ENCODE results near the gene VAT1L. TPM values are rescaled to one million over a fixed set of nuclear protein-coding genes. Genes with fewer than 3 reads are reported as not detected.

VAT1L gene
- total and polyA plus RNA-seq, 2 experiments from 2014 or later = 11.0 to 24.4 TPM

DNA sequence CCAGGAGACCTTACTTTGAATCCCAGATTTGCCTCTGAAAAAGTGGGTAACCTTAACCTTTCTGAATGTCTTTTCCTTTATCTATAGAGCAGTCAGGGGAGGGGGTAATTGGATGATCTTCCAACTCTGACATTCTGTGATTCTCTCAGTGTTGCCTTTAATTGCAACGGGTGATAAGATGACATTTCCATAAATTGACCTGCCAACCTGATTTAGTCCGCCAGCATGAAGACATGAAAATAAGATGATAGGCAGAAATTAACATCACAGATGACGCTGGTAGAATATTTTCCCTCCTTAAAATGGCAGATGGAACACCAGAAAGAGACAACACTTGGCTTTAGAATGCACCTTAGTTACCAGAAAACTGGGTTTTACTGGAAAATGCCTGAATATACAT lies 72.6 kb downstream of the VAT1L start:
- Histone ChIP-seq H3K4me1 (ENCODE audit: insufficient read depth) (peaks cover 20% of the 10 kb centered on the region), H3K4me3 (no peak overlapping the region), H3K27me3 (ENCODE audit: insufficient read depth) (no peaks in the 10 kb centered on the region), H3F3A (replicated peaks; ENCODE audit: low read depth) (peaks cover 4% of the 10 kb centered on the region), H3K27ac (ENCODE audit: low read depth) (no peak overlapping the region), H3K4me2 (no peak overlapping the region), H4K20me1 (replicated peaks; ENCODE audit: insufficient read depth) (no peaks in the 10 kb centered on the region; the same call in 1 of the 2 replicates), H2AFZ (no peak overlapping the region), H3K9me2 (ENCODE audit: insufficient read depth) (no peaks in the 10 kb centered on the region), H3K79me2 (replicated peaks; ENCODE audit: insufficient read depth) (no peaks in the 10 kb centered on the region), H3K36me3 (ENCODE audit: insufficient read depth) (no peaks in the 10 kb centered on the region)
- DNase-seq (ENCODE audit: low spot score) (no peak), ATAC-seq (no peak)
- no peak overlapping the region for H3K4me3 Mint-ChIP-seq
- H3K27ac Mint-ChIP-seq = no peak overlapping the region
- no peaks in the 10 kb centered on the region for H3K9me3 Mint-ChIP-seq
- H3K4me1 Mint-ChIP-seq = peaks cover 21% of the 10 kb centered on the region
- H3K27me3 Mint-ChIP-seq (ENCODE audit: insufficient read depth, low read depth, poor library complexity) = peaks cover 3% of the 10 kb centered on the region
- H3K36me3 Mint-ChIP-seq (ENCODE audit: low read depth) = peaks cover 14% of the 10 kb centered on the region
- TF ChIP-seq JUNB (IDR thresholded peaks at IDR 0.05; ENCODE audit: unreplicated experiment) = no peak
- TF ChIP-seq, protein P1, sequence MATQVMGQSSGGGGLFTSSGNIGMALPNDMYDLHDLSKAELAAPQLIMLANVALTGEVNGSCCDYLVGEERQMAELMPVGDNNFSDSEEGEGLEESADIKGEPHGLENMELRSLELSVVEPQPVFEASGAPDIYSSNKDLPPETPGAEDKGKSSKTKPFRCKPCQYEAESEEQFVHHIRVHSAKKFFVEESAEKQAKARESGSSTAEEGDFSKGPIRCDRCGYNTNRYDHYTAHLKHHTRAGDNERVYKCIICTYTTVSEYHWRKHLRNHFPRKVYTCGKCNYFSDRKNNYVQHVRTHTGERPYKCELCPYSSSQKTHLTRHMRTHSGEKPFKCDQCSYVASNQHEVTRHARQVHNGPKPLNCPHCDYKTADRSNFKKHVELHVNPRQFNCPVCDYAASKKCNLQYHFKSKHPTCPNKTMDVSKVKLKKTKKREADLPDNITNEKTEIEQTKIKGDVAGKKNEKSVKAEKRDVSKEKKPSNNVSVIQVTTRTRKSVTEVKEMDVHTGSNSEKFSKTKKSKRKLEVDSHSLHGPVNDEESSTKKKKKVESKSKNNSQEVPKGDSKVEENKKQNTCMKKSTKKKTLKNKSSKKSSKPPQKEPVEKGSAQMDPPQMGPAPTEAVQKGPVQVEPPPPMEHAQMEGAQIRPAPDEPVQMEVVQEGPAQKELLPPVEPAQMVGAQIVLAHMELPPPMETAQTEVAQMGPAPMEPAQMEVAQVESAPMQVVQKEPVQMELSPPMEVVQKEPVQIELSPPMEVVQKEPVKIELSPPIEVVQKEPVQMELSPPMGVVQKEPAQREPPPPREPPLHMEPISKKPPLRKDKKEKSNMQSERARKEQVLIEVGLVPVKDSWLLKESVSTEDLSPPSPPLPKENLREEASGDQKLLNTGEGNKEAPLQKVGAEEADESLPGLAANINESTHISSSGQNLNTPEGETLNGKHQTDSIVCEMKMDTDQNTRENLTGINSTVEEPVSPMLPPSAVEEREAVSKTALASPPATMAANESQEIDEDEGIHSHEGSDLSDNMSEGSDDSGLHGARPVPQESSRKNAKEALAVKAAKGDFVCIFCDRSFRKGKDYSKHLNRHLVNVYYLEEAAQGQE (IDR thresholded peaks at IDR 0.05; ENCODE audit: unreplicated experiment) = no peak
- no peak for TF ChIP-seq STAT1 (IDR thresholded peaks at IDR 0.05; ENCODE audit: unreplicated experiment)
- no peak for TF ChIP-seq EZH2phosphoT487 (IDR thresholded peaks at IDR 0.05; ENCODE audit: unreplicated experiment)
- no peak for TF ChIP-seq CREB1 (CRISPR knock-in tag; IDR thresholded peaks at IDR 0.05; ENCODE audit: low read depth)
- TF ChIP-seq, protein P2, sequence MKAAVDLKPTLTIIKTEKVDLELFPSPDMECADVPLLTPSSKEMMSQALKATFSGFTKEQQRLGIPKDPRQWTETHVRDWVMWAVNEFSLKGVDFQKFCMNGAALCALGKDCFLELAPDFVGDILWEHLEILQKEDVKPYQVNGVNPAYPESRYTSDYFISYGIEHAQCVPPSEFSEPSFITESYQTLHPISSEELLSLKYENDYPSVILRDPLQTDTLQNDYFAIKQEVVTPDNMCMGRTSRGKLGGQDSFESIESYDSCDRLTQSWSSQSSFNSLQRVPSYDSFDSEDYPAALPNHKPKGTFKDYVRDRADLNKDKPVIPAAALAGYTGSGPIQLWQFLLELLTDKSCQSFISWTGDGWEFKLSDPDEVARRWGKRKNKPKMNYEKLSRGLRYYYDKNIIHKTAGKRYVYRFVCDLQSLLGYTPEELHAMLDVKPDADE (IDR thresholded peaks at IDR 0.05) = no peak
- no peak for TF ChIP-seq POLR2AphosphoS5 (IDR thresholded peaks at IDR 0.05; ENCODE audit: low read depth)
- TF ChIP-seq ZNF331 (CRISPR knock-in tag; IDR thresholded peaks at IDR 0.05; ENCODE audit: low read depth) = no peak
- TF ChIP-seq, protein P3, sequence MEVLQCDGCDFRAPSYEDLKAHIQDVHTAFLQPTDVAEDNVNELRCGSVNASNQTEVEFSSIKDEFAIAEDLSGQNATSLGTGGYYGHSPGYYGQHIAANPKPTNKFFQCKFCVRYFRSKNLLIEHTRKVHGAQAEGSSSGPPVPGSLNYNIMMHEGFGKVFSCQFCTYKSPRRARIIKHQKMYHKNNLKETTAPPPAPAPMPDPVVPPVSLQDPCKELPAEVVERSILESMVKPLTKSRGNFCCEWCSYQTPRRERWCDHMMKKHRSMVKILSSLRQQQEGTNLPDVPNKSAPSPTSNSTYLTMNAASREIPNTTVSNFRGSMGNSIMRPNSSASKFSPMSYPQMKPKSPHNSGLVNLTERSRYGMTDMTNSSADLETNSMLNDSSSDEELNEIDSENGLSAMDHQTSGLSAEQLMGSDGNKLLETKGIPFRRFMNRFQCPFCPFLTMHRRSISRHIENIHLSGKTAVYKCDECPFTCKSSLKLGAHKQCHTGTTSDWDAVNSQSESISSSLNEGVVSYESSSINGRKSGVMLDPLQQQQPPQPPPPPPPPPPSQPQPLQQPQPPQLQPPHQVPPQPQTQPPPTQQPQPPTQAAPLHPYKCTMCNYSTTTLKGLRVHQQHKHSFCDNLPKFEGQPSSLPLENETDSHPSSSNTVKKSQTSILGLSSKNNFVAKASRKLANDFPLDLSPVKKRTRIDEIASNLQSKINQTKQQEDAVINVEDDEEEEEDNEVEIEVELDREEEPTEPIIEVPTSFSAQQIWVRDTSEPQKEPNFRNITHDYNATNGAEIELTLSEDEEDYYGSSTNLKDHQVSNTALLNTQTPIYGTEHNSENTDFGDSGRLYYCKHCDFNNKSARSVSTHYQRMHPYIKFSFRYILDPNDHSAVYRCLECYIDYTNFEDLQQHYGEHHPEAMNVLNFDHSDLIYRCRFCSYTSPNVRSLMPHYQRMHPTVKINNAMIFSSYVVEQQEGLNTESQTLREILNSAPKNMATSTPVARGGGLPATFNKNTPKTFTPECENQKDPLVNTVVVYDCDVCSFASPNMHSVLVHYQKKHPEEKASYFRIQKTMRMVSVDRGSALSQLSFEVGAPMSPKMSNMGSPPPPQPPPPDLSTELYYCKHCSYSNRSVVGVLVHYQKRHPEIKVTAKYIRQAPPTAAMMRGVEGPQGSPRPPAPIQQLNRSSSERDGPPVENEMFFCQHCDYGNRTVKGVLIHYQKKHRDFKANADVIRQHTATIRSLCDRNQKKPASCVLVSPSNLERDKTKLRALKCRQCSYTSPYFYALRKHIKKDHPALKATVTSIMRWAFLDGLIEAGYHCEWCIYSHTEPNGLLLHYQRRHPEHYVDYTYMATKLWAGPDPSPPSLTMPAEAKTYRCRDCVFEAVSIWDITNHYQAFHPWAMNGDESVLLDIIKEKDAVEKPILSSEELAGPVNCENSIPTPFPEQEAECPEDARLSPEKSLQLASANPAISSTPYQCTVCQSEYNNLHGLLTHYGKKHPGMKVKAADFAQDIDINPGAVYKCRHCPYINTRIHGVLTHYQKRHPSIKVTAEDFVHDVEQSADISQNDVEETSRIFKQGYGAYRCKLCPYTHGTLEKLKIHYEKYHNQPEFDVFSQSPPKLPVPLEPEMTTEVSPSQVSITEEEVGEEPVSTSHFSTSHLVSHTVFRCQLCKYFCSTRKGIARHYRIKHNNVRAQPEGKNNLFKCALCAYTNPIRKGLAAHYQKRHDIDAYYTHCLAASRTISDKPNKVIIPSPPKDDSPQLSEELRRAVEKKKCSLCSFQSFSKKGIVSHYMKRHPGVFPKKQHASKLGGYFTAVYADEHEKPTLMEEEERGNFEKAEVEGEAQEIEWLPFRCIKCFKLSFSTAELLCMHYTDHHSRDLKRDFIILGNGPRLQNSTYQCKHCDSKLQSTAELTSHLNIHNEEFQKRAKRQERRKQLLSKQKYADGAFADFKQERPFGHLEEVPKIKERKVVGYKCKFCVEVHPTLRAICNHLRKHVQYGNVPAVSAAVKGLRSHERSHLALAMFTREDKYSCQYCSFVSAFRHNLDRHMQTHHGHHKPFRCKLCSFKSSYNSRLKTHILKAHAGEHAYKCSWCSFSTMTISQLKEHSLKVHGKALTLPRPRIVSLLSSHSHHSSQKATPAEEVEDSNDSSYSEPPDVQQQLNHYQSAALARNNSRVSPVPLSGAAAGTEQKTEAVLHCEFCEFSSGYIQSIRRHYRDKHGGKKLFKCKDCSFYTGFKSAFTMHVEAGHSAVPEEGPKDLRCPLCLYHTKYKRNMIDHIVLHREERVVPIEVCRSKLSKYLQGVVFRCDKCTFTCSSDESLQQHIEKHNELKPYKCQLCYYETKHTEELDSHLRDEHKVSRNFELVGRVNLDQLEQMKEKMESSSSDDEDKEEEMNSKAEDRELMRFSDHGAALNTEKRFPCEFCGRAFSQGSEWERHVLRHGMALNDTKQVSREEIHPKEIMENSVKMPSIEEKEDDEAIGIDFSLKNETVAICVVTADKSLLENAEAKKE (CRISPR knock-in tag; IDR thresholded peaks at IDR 0.05) = no peak
- no peak for TF ChIP-seq ZNF114 (CRISPR knock-in tag; IDR thresholded peaks at IDR 0.05)
- no peak for TF ChIP-seq NANOG (IDR thresholded peaks at IDR 0.05; ENCODE audit: borderline replicate concordance)
- TF ChIP-seq EZH2 (IDR thresholded peaks at IDR 0.05; ENCODE audit: low read depth, unreplicated experiment) = no peak
- TF ChIP-seq, protein P4, sequence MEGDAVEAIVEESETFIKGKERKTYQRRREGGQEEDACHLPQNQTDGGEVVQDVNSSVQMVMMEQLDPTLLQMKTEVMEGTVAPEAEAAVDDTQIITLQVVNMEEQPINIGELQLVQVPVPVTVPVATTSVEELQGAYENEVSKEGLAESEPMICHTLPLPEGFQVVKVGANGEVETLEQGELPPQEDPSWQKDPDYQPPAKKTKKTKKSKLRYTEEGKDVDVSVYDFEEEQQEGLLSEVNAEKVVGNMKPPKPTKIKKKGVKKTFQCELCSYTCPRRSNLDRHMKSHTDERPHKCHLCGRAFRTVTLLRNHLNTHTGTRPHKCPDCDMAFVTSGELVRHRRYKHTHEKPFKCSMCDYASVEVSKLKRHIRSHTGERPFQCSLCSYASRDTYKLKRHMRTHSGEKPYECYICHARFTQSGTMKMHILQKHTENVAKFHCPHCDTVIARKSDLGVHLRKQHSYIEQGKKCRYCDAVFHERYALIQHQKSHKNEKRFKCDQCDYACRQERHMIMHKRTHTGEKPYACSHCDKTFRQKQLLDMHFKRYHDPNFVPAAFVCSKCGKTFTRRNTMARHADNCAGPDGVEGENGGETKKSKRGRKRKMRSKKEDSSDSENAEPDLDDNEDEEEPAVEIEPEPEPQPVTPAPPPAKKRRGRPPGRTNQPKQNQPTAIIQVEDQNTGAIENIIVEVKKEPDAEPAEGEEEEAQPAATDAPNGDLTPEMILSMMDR (conservative IDR thresholded peaks at IDR 0.05; ENCODE audit: low read depth in 2 of 2) = no peak

All from GM23338 (cell line).